Gastrocnemius medialis (tissue), 4 donors: ENCODE measurements around the gene COL6A3.

Experiments
- CTCF ChIP-seq, 5 experiments: fragments of 450-650 bp in 3 of 5; fragments of 200-600 bp in 2 of 5; sonication (generic) in 2 of 5; IDR thresholded peaks in 4 of 5; conservative IDR thresholded peaks in 1 of 5; 1 replicate in 4 of 5; 2 replicates in 1 of 5; pipeline ENCODE4 v1.5.1; 2016 to 2019; ENCODE audit warnings: antibody characterized with exemption in 5 of 5, mild to moderate bottlenecking in 3 of 5, moderate library complexity in 3 of 5
- POLR2A ChIP-seq, 2 donors: fragments of 450-650 bp; IDR thresholded peaks; one replicate each; pipeline ENCODE4 v1.6.1; 2017; ENCODE audit warnings: antibody characterized with exemption in 2 of 2, mild to moderate bottlenecking in 2 of 2, moderate library complexity in 2 of 2

DNA sequence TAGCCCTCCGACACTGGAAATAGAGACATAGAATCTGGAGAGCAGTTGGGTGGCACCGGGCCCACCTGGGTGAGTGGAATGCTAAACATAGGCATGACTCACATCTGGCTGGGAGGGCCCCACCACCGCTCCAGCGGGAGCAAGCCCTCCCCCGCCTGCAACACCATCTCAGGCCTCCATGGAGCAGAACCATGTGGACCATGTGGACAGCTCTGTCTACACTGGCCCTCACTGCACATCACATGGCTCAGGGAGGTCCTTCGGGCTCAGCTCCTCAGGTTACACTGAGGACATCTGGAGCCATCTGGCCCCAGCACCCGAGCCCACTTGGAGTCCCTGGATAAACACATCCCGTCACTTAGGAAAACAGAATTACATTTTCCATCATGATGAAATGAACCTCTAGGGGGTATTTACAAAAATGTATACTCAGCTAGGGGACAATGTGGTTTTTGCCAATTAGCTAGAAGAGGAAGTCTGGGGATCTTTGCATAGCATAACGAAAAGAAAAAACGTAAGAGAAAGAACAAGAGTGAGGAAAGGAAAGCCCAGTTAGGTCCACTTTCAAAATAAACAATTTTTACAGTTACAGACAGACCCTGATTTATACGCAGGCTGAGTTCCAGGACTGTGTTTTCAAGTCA is 42.4 kb upstream of the COL6A3 start:
- no peak for TF ChIP-seq CTCF (IDR thresholded peaks at IDR 0.05 in 4 of 5, conservative IDR thresholded peaks at IDR 0.05 in 1 of 5)
- no peak for TF ChIP-seq POLR2A (IDR thresholded peaks at IDR 0.05)
